Smooth muscle cell (in vitro differentiated cells): ENCODE data around the gene BICC1. TPM values are rescaled to one million over a fixed set of nuclear protein-coding genes. Genes with fewer than 3 reads are reported as not detected.

Source experiments
- DNase-seq: peaks from one replicate; lab custom pipeline; 2025; ENCODE audit not compliant: unreplicated experiment; lab: John Stamatoyannopoulos, UW
- H2AFZ ChIP-seq: fragments of 200-600 bp; sonication (generic); 2 replicates; pipeline ENCODE4 v1.6.0; 2016; ENCODE audit warnings: antibody characterized with exemption, low read depth, mild to moderate bottlenecking
- H3F3A ChIP-seq: fragments of 200-600 bp; sonication (generic); 2 replicates; pipeline ENCODE4 v1.6.0; 2017; ENCODE audit warnings: antibody characterized with exemption, low read depth
- H3K27ac ChIP-seq: fragments of 200-600 bp; sonication (generic); 2 replicates; pipeline ENCODE4 v1.5.1; 2016; ENCODE audit warnings: low read depth, mild to moderate bottlenecking
- H3K27me3 ChIP-seq: fragments of 200-600 bp; sonication (generic); 2 replicates; pipeline ENCODE4 v1.6.1; 2016; ENCODE audit warnings: low read depth, mild to moderate bottlenecking
- H3K36me3 ChIP-seq: fragments of 200-600 bp; sonication (generic); 2 replicates; pipeline ENCODE4 v1.5.1; 2016; ENCODE audit warnings: low read depth
- H3K4me1 ChIP-seq: fragments of 200-600 bp; sonication (generic); 2 replicates; pipeline ENCODE4 v1.5.1; 2016; ENCODE audit warnings: low read depth
- H3K4me2 ChIP-seq: fragments of 200-600 bp; sonication (generic); 2 replicates; pipeline ENCODE4 v1.6.0; 2016; ENCODE audit warnings: mild to moderate bottlenecking
- H3K4me3 ChIP-seq: fragments of 200-600 bp; sonication (generic); 2 replicates; pipeline ENCODE4 v1.5.1; 2016; ENCODE audit warnings: mild to moderate bottlenecking
- H3K79me2 ChIP-seq: fragments of 200-600 bp; sonication (generic); 2 replicates; pipeline ENCODE4 v1.6.0; 2016; ENCODE audit warnings: low read depth, mild to moderate bottlenecking
- H3K9ac ChIP-seq: fragments of 200-600 bp; sonication (generic); 2 replicates; pipeline ENCODE4 v1.6.0; 2016; ENCODE audit warnings: low read depth
- H3K9me3 ChIP-seq: fragments of 200-600 bp; sonication (generic); replicated peaks from 2 replicates; pipeline ENCODE4 v1.5.1; 2016; ENCODE audit warnings: low read depth
- H4K20me1 ChIP-seq: fragments of 200-600 bp; sonication (generic); 2 replicates; pipeline ENCODE4 v1.6.0; 2016; ENCODE audit warnings: low read depth
- WGBS: methylation state at CpG from one replicate; pipeline ENCODE4 v1.1.7; 2016; ENCODE audit warnings: low lambda C conversion rate; 5-methylcytosine and 5-hydroxymethylcytosine counted together
- polyA plus RNA-seq: library from polyadenylated mRNA; unstranded; fragments of >200 nt; fragmentation: Nextera tagmentation; extraction: Ambion mirVana; gene quantifications from 2 replicates; pipeline ENCODE4 v1.2.1, GENCODE V29; 2016
- total RNA-seq: library from RNA; depleted of rRNA; stranded (reverse); fragments of >200 nt; gene quantifications from 2 replicates; pipeline ENCODE4 v1.2.3, GENCODE V29; 2014
- TF ChIP-seq, protein P1 (sequence below): fragments of 200-600 bp; sonication (generic); IDR thresholded peaks from 2 replicates; pipeline ENCODE4 v1.5.1; 2017; ENCODE audit warnings: borderline replicate concordance, mild to moderate bottlenecking, antibody characterized with exemption; ENCODE audit not compliant: insufficient read depth, poor library complexity, severe bottlenecking

The BICC1 gene
- total and polyA plus RNA-seq, 2 experiments from 2014 or later: 7.9 to 23.0 TPM

GRCh38 chr10:58615237-58615935 lies 102.7 kb downstream of the BICC1 start:
- Histone ChIP-seq H3K4me2 (no peak overlapping the region), H3K79me2 (no peaks in the 10 kb centered on the region)
- TF ChIP-seq, protein P1, sequence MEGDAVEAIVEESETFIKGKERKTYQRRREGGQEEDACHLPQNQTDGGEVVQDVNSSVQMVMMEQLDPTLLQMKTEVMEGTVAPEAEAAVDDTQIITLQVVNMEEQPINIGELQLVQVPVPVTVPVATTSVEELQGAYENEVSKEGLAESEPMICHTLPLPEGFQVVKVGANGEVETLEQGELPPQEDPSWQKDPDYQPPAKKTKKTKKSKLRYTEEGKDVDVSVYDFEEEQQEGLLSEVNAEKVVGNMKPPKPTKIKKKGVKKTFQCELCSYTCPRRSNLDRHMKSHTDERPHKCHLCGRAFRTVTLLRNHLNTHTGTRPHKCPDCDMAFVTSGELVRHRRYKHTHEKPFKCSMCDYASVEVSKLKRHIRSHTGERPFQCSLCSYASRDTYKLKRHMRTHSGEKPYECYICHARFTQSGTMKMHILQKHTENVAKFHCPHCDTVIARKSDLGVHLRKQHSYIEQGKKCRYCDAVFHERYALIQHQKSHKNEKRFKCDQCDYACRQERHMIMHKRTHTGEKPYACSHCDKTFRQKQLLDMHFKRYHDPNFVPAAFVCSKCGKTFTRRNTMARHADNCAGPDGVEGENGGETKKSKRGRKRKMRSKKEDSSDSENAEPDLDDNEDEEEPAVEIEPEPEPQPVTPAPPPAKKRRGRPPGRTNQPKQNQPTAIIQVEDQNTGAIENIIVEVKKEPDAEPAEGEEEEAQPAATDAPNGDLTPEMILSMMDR: no peak

DNA sequence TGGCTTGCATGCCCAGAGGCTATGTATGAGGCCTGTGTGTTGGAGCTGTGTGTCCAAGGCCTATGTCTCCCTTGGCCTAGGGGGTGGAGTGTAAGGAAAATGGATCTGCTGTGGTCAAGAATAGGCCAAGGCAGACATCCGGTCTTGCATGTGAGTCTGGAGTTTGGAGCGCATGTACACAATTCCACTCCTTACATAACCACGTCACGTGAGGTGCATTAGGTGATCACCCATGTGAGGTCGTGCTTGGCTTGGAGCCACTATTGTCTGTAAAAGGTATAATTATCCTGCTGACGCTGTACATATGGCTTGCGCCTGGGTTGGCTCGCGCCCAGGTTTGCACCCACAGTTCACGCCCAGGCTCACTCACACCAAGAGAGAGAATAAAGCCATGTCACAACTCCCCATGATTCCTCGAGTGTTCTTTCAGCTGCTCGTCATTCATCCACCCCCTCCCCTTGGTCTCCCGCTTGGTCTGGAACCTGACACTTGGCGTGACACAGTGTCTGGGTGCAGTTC lies 105.5 kb downstream of the BICC1 start:
- DNase-seq: no peak
- H3K9ac ChIP-seq: no peak overlapping the region
- H3K36me3 ChIP-seq: no peaks in the 10 kb centered on the region
- peaks cover 4% of the 10 kb centered on the region for H4K20me1 ChIP-seq
- H2AFZ ChIP-seq: no peak overlapping the region
- H3K27me3 ChIP-seq: no peaks in the 10 kb centered on the region
- H3K9me3 ChIP-seq: no peaks in the 10 kb centered on the region
- 96% methylated on average over 14 of the region's 14 CpGs for WGBS
- H3F3A ChIP-seq: no peaks in the 10 kb centered on the region
- H3K4me2 ChIP-seq: no peak overlapping the region
- H3K27ac ChIP-seq: no peak overlapping the region
- TF ChIP-seq, protein P1: no peak
- no peaks in the 10 kb centered on the region for H3K4me1 ChIP-seq
- no peak overlapping the region for H3K4me3 ChIP-seq
- no peaks in the 10 kb centered on the region for H3K79me2 ChIP-seq

More at GRCh38 chr10:58615237-58615935, 102.7 kb downstream of the BICC1 start:
- no peaks in the 10 kb centered on the region for H3K9me3 ChIP-seq
- no peak overlapping the region for H3K4me3 ChIP-seq
- H3K4me1 ChIP-seq: no peaks in the 10 kb centered on the region
- no peaks in the 10 kb centered on the region for H3F3A ChIP-seq
- no peak overlapping the region for H2AFZ ChIP-seq
- no peaks in the 10 kb centered on the region for H3K27me3 ChIP-seq
- H3K36me3 ChIP-seq: no peaks in the 10 kb centered on the region
- no peak overlapping the region for H3K9ac ChIP-seq
- 93% methylated on average over 14 of the region's 14 CpGs for WGBS
- H3K27ac ChIP-seq: no peak overlapping the region
- peaks cover 18% of the 10 kb centered on the region for H4K20me1 ChIP-seq
- no peak for DNase-seq

DNA sequence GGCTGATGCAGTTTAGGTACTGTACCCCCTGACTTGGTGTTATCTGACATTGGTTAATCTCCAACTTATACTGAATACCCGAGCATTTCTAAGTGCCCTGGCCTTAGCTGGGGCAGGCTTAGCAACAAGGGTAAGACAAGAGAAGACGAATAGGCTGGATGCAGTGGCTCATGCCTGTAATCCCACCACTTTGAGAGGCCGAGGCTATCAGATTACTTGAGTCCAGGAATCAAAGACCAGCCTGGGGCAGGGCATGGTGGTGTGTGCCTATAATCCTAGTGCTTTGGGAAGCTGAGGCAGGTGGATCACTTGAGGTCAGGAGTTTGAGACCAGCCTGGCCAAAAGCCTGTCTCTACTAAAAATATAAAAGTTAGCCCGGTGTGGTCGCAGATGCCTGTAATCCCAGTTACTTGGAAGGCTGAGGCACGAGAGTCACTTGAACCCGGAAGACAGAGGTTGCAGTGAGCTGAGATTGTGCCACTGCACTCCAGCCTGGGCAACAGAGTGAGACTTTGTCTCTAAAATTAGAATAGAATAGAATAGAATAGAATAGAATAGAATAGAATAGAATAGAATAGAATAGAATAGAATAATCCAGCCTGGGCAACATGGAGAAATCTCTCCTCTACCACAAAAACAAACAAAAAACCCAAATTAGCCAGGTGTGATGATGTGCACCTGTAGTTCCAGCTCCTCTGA lies 108.9 kb downstream of the BICC1 start:
- Histone ChIP-seq H3K27ac (peak overlapping the region; percentile 17), H3K4me2 (no peak overlapping the region), H3K27me3 (no peaks in the 10 kb centered on the region), H3K9ac (no peak overlapping the region), H2AFZ (no peak overlapping the region), H3K4me1 (no peaks in the 10 kb centered on the region), H4K20me1 (peaks cover 4% of the 10 kb centered on the region), H3K79me2 (no peaks in the 10 kb centered on the region), H3K9me3 (no peaks in the 10 kb centered on the region), H3F3A (no peaks in the 10 kb centered on the region), H3K36me3 (no peaks in the 10 kb centered on the region), H3K4me3 (no peak overlapping the region)
- DNase-seq: no peak
- WGBS: 76% methylated on average over 7 of the region's 7 CpGs
- TF ChIP-seq, protein P1: no peak
